GM18508 (cell line): ENCODE data around the gene CNTN4.

ENCODE experiments used
- ATAC-seq: cut with Tn5 transposase; IDR thresholded peaks from one replicate; pipeline ENCODE4 v1.9.1; 2021; ENCODE audit warnings: moderate number of reproducible peaks; ENCODE audit not compliant: insufficient read depth, unreplicated experiment

The CNTN4 gene

DNA sequence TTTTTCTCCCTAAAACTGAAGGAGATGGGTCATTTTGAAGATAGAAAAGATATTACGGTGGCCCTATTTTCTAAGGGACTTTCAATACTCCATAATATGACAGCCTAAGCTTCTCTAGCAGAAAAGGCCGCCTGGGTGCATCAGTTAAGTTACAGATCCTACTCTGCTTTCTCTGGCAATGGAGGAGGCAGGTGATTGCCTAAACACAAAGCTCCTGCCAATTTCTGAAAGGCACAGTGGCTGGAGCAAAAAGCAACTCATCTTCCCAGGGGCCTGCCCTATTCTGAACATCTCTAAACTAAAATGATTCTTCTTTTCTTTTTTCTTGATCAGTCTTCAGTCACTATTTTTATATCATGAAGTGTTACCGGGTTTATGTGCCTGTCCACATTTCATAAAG, 276.7 kb downstream of the CNTN4 start:
- no peak for ATAC-seq

DNA sequence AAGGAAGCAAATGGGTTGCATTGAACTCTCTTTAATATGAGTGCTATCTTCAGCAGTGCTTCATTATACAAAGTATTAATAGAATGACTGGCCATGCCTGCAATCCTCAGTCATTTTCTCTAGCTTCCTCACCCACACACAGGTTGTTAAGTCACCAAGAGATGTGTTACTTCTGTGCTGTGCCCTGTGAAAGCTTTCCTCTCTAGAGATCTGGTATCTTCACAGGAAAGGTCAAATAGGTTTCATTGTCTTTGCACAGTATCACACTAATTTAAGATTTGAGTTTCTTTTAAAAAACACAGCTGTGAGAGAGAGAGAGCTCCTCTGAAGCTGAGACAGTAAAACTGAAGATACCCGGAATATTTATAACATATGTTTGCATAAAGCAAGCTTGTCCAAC, 278.6 kb downstream of the CNTN4 start:
- ATAC-seq, result no peak

- no peak for ATAC-seq
Measured at GRCh38 chr3:2390926-2391532, 292.4 kb downstream of the CNTN4 start.

- no peak for ATAC-seq
Measured at GRCh38 chr3:2391896-2392295, 293.2 kb downstream of the CNTN4 start.

GRCh38 chr3:2392981-2393380, 294.3 kb downstream of the CNTN4 start:
- no peak for ATAC-seq

GRCh38 chr3:2415083-2415482, 316.4 kb downstream of the CNTN4 start:
- no peak for ATAC-seq

GRCh38 chr3:2420919-2421318, 322.3 kb downstream of the CNTN4 start:
- ATAC-seq, result no peak

- ATAC-seq, result no peak
Measured at GRCh38 chr3:2423143-2423542, 324.5 kb downstream of the CNTN4 start.

DNA sequence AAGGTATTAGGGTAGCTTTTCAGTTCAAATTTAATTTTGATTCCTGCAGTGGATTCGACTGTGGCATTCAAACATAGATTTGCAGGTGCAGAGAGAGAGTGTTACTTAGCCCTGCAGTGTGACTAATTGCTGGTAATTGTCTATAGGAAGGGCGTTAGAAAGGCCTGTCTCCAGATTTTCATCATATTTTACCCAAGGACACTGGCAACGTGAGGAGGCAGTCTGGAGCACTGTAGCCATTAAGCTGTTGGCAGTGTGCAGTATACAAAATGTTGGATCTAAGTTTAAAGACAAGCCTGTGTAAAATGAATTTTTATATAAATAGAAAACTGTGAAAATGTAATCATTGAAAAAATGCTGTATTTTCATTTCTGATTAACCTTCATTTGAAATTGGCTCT, 342.9 kb downstream of the CNTN4 start:
- no peak for ATAC-seq

DNA sequence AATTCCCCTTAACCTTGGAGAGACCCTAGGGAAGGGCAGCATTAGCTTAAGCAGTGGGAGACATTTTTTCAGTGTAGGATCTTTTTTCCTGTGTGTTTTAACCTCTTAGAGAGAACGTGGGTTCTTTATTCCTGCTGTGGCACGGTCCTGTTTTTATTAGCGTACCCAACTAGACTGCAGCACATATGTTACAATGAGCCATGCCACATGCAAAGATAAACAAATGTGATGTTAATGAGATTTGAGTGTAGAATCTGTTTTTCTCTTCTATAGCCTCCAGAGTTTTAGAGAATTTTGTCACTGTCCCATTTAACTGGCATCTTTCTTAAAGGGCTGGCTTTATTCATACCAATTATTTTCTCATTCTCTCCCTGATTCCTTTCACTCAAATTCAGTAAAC, 347.5 kb downstream of the CNTN4 start:
- ATAC-seq, result no peak

GRCh38 chr3:2452249-2452648, 353.6 kb downstream of the CNTN4 start:
- no peak for ATAC-seq

- no peak for ATAC-seq
Measured at GRCh38 chr3:2454865-2455264, 356.2 kb downstream of the CNTN4 start.

GRCh38 chr3:2456788-2457187, 358.1 kb downstream of the CNTN4 start:
- ATAC-seq, result no peak

- no peak for ATAC-seq
Measured at GRCh38 chr3:2458816-2459215, 360.1 kb downstream of the CNTN4 start.

DNA sequence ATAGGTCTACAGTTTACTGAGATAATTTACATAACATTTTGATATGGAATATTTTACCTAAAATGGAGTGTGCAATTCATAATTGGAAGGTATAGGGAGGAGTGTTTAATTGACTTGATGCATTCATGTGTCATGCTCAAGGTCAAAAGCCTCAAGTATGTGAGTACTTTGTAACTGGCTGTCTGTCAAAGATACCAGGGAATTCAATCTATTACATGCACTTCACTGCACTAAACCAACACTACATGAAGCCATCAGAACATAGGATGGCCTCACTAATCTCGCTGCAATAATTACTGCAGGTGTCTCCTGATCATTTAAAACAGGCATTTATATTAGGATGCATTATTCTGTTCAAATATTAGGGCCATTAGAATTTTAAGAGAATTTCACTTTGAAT, 367.2 kb downstream of the CNTN4 start:
- no peak for ATAC-seq

GRCh38 chr3:2468816-2469215, 370.1 kb downstream of the CNTN4 start:
- no peak for ATAC-seq

GRCh38 chr3:2476996-2477395, 378.3 kb downstream of the CNTN4 start:
- no peak for ATAC-seq

- ATAC-seq, result no peak
Measured at GRCh38 chr3:2477620-2478019, 379.0 kb downstream of the CNTN4 start.

- no peak for ATAC-seq
Measured at GRCh38 chr3:2484162-2485026, 385.7 kb downstream of the CNTN4 start.

GRCh38 chr3:2485027-2485375, 386.3 kb downstream of the CNTN4 start:
- no peak for ATAC-seq

DNA sequence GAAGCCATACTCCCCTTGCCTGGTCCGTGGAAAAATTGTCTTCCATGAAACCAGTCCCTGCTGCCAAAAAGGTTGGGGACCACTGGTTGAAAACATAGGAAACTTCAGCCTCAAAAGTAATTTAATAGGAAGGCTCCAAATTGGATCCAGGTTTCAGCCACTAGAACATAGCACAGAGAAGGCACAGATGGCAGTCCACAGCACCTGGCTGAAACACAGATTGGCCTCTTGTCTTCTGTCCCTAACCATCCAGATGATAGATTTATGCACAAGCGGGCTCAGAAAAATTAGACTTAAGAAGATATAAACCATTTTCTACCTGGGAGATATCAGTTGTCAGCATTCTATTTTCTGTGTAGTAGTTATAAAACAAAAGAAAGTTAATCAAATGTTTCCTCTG, 397.1 kb downstream of the CNTN4 start:
- ATAC-seq, result no peak

DNA sequence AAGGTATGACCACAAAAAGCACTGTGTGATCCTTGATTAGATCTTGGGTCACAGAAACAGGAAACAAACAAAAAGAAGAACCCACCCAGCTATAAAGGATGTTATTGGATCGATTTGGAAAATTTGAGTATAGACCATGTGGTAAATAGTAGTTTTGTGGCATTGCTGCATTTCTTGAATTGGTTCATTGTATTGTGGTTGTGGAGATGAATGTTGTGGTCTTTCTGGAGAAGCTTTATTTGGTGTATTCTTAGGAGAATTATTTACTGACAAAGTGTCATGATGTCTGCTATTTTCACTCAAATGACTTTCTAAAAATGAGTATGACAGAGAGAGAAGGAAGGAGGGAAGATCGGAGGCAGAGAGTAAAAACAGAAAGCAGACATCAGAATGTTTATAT, 406.2 kb downstream of the CNTN4 start:
- ATAC-seq, result no peak
